ENCODE data around the gene DIMT1.

Gene DIMT1

DNA sequence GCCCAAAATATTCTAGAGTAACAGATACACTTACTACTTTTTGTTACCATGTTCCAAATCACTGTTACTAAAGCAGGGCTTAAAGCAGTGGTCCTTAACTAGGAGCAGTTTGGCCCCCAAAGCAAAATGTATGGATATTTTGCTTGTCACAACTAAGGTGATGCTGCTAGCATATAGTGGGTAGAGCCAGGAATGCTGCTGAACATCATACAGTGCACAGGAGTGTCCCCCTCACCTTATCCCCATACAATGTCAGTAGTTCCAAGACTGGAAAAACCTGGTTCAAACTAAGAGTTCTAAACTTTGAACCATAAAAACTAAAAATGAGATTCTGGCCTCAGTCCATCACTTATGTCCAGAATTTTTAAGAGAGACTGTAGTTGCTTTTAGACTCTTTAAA, 28.1 kb downstream of the DIMT1 start:
- Histone ChIP-seq H3K36me3 (peaks cover 48% of the 10 kb centered on the region), H3K4me3 (ENCODE audit: low read depth, low read length) (no peak overlapping the region), H3K9me3 (no peaks in the 10 kb centered on the region), H3K27me3 (no peaks in the 10 kb centered on the region), H3K4me1 (no peaks in the 10 kb centered on the region)
- DNase-seq, result no peak
- no peak for TF ChIP-seq CTCF (IDR thresholded peaks at IDR 0.05; ENCODE audit: low read depth, low read length)

DNA sequence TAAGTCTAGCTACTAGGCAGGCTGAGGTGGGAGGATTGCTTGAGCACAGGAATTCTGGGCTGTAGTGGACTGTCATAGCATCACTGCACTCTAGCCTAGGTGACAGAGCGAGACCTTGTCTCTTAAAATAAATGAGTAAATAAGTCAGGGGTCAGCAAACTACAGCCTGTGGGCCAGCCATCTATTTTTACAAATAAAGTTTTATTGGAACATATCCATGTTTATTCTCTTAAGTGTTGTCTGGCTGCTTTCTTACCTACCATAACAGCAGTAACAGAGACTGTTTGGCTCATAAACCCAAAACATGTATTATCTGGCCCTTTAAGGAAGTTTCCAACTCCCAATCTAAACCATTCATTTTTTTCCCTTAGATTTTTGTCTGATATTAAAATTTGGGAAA, 29.6 kb downstream of the DIMT1 start:
- DNase-seq, result no peak
- Histone ChIP-seq H3K27me3 (no peaks in the 10 kb centered on the region), H3K9me3 (no peaks in the 10 kb centered on the region), H3K36me3 (peaks cover 38% of the 10 kb centered on the region), H3K4me1 (no peaks in the 10 kb centered on the region), H3K4me3 (ENCODE audit: low read depth, low read length) (no peak overlapping the region)
- no peak for TF ChIP-seq CTCF (IDR thresholded peaks at IDR 0.05; ENCODE audit: low read depth, low read length)

- H3K4me1 ChIP-seq, result no peaks in the 10 kb centered on the region
- no peaks in the 10 kb centered on the region for H3K27me3 ChIP-seq
- no peak overlapping the region for H3K4me3 ChIP-seq (ENCODE audit: low read depth, low read length)
- H3K36me3 ChIP-seq, result peaks cover 33% of the 10 kb centered on the region
- TF ChIP-seq CTCF (IDR thresholded peaks at IDR 0.05; ENCODE audit: low read depth, low read length), result no peak
- no peak for DNase-seq
- no peaks in the 10 kb centered on the region for H3K9me3 ChIP-seq
Measured at GRCh38 chr5:62373382-62373781, 30.3 kb downstream of the DIMT1 start.

DNA sequence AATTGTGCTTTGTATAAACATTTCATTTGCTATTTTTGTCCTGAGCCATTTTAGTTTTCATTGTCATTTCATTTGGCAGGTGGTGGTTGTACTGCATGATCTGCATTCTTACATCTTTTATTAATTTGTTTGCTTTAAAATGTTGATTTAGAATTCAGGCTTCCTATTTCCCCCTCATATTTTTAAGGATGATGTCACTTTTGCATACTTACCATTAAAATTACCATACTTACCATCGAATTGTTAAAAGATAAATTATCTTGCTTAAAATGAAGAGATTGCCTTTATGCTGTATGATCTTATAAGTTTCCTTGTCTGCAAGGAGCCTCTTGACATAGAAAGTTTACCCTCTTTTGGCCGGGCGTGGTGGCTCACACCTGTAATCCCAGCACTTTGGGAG, 31.1 kb downstream of the DIMT1 start:
- Histone ChIP-seq H3K36me3 (peaks cover 26% of the 10 kb centered on the region), H3K27me3 (no peaks in the 10 kb centered on the region), H3K9me3 (no peaks in the 10 kb centered on the region), H3K4me1 (no peaks in the 10 kb centered on the region), H3K4me3 (ENCODE audit: low read depth, low read length) (no peak overlapping the region)
- no peak for TF ChIP-seq CTCF (IDR thresholded peaks at IDR 0.05; ENCODE audit: low read depth, low read length)
- DNase-seq, result no peak

DNA sequence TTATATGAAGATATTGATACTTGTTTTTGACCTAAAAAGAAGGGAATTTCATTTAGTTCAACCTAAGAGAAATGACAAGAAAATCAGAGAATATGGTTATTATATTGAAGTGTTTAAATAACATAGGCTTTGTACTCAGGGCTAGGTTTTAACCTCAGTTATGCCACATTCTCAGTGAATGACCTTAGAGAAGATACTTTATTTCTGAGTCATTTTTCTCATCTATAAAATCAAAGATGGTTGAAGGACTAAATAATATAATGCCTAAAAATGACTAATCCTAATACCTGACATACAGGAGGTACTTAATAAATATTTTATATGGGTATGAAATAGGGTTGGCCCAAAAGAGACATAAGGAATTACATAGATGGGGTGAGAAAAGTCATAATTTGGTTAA, 32.3 kb downstream of the DIMT1 start:
- H3K9me3 ChIP-seq, result no peaks in the 10 kb centered on the region
- H3K27me3 ChIP-seq, result no peaks in the 10 kb centered on the region
- H3K36me3 ChIP-seq, result peaks cover 26% of the 10 kb centered on the region
- no peaks in the 10 kb centered on the region for H3K4me1 ChIP-seq
- no peak overlapping the region for H3K4me3 ChIP-seq (ENCODE audit: low read depth, low read length)
- no peak for DNase-seq
- TF ChIP-seq CTCF (IDR thresholded peaks at IDR 0.05; ENCODE audit: low read depth, low read length), result no peak

GRCh38 chr5:62369039-62369438, 34.7 kb downstream of the DIMT1 start:
- Histone ChIP-seq H3K4me3 (ENCODE audit: low read depth, low read length) (no peak overlapping the region), H3K27me3 (no peaks in the 10 kb centered on the region), H3K36me3 (peaks cover 25% of the 10 kb centered on the region), H3K9me3 (no peaks in the 10 kb centered on the region), H3K4me1 (no peaks in the 10 kb centered on the region)
- no peak for TF ChIP-seq CTCF (IDR thresholded peaks at IDR 0.05; ENCODE audit: low read depth, low read length)
- DNase-seq, result no peak

Data from BE2C (cell line).